NT2/D1 (cell line): ENCODE results near the gene RNF115.

Source experiments
- SUZ12 ChIP-seq: IDR thresholded peaks from 2 replicates; pipeline ENCODE4 v1.6.1; 2011; ENCODE audit not compliant: insufficient read length, insufficient read depth; ENCODE audit errors: extremely low read depth
- YY1 ChIP-seq: IDR thresholded peaks from 2 replicates; pipeline ENCODE4 v1.6.1; 2011; ENCODE audit not compliant: insufficient read length, insufficient read depth
- ZNF274 ChIP-seq: IDR thresholded peaks from 2 replicates; pipeline ENCODE4 v1.6.1; 2011; ENCODE audit warnings: mild to moderate bottlenecking, low read depth, low read length

DNA sequence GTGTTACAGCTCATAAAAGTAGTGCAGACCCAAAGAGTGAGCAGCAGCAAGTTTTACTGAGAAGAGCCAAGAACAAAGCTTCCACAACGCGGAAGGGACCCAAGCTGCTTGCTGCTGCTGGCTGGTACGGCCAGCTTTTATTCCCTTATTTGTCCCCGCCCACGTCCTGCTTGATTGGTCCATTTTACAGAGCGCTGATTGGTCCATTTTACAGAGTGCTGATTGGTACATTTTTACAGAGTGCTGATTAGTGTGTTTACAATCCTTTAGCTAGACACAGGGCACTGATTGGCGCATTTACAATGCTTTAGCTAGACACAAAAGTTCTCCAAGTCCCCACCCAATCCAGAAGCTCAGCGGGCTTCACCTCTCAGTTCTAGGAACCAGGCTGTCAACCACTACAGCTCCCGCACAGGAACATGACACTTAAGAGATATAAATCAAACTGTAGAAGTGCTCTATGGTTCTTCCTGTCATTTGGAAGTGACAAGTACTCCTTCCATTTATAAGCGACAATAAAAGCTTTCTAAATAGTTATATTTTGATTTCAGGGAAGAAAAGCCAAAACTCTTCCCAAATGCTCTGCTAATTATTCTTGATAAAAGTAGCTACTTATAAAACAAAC, 28.5 kb downstream of the RNF115 start:
- TF ChIP-seq ZNF274 (no peak), YY1 (no peak), SUZ12 (no peak)
